Stromal cell of bone marrow (primary cell): ENCODE data around the gene NKPD1.
"Not testable (repeated sequence)": the region's sequence is repeated elsewhere in the genome, so short reads cannot be mapped to it uniquely, and the experiment has no call there.

ENCODE experiments used
- DNase-seq: peaks from one replicate; pipeline ENCODE4 v3.0.0-alpha.2; 2012; ENCODE audit warnings: low read depth

The NKPD1 gene

DNA sequence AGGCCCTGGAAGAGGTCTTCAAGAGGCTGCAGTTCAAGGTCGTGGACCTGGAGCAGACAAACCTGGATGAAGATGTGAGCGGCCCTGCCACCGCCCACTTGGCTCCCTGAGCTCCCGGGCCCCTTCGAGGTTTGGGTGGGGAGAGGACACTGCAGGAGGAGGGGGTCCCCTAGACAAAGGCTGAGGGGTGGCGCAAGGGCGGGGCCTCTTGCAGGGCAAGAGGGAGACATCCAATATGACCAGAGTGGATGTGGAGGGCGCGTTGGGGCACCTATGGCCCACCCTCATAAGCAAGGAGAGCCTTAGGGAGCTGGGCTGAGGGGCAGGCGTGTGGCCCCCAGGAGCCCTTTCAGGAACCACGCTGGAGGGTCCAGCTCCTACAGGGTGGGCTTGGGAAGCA lies 20.2 kb downstream of the NKPD1 start:
- no peak for DNase-seq

GRCh38 chr19:45140144-45140503 lies 20.7 kb downstream of the NKPD1 start:
- no peak for DNase-seq

DNA sequence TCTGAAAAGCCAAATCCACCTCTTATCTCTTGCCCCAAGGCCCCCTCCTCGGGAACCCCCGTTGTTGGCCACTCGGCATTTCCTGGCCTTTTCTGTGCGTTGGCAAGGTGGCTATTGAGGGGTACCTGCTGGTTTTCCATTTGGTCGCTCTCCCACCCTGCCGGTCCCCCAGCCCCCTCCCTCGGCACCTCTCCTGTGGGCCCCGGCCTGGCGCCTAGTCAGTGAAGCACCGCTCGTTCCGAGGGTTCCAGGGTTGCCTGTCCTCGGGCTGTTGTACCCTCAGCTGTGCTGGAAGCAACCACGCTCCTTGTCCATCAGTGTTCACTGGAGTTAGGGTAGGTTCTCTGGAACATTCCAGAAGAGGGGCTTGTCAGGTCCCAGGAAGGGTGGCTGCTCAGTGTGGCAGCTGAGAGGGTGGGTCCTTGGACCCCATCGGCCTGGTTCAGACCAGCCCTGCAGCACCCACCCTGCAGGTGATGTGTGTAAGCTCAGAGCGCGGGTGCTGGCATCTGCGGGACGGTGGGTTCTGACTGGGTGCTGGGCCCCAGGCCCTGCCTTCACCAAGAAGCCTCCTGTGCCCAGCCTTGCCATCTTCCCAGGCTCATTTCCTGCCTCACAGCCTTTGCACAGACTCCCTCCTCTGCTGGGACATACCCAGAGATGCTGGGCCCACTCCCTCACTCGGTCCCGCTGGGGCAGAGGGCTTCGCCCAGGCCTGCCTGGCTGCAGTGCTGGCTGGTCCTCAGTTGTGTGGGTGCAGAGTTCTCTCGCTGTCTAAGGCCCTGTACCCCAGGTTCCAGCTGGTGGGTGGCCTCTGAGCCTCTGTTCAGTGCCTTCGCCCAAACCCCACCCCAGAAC lies 21.3 kb downstream of the NKPD1 start:
- no peak for DNase-seq

DNA sequence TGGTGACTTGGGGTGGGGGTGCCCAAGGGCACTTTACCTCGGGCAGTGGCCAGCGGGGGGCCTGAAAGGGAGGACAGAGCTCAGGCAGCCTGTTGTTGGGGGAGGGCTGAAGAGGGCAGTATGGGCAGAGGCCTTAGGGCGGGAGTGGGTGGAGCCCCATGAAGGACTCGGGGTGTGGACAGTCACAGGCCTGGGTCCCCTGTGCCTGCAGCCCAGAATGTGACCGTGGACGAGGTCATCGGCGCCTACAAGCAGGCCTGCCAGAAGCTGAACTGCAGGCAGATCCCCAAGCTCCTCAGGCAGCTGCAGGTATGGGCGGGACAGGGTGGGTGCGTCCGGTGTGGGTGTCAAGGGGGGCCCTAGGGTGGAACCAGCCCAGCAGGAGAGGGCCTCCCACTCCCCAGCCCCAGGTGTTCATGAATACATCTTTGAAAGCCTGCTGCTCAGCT lies 22.5 kb downstream of the NKPD1 start:
- DNase-seq = no peak

DNA sequence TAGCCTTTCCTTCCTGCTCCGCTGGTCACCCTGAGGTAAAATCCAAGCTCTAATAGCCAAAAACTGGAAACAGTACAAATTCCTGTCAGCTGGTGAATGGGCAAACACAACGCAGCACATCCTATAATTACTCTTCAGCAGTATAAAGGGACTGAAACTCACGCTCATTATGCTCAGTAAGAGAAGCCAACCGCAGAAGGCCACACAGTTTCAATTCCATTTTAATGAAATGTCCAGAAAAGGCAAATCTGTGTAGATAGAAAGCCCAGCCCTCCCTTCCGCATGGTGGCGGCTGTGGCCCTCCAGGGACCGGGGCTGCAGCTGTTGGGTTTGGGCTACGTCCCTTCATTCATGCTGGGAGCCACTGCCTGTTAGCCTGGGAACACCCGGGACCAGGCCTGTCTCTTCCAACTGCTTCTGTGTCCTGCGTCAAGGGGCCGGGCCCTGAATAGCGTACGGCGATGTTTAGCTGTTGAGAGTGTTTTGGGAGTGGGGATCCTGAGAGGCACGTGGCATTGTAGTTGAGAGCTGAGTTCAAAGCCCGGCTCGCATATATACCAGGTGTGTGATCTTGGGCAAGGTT lies 23.5 kb downstream of the NKPD1 start:
- DNase-seq = no peak

- no peak for DNase-seq
Measured at GRCh38 chr19:45136507-45137178, 24.1 kb downstream of the NKPD1 start.

GRCh38 chr19:45135176-45135885 lies 25.5 kb downstream of the NKPD1 start:
- no peak for DNase-seq

- DNase-seq = no peak
Measured at GRCh38 chr19:45133661-45134060, 27.1 kb downstream of the NKPD1 start.

DNA sequence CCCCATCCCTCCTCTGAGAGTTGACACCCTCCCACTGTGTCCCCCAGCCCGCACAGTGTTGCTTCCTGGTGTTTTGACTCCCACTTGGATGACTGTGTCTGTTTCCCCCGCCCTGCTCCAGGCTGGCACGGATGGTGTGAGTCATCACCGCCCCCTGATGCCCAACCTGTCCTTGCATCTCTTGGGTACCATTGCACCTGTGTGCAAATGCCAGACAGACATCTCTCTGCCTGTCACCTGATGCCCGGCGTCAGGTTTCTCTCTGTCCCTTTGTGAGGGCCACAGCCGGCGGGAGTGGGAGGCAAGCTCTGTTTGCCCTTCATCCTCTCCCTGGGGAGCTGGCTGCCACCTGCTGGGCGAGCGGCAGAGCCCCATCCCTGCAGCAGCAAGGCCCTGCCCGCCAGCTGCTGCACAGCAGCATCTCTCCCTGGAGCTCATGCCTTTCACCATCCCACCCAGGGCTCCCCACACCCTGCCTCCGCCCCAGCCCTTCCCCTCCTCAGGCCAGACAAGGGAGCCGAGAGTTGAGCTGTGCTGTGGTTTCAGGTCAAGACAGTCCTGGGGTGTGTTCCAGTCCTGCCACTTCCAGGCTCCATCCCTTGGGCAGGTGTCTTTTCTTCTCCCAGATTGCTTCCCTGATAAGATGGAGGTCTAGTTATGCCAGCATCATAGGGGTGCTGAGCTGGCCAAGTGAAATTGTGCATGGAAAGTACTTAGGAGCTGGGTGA lies 29.7 kb downstream of the NKPD1 start:
- no peak for DNase-seq

DNA sequence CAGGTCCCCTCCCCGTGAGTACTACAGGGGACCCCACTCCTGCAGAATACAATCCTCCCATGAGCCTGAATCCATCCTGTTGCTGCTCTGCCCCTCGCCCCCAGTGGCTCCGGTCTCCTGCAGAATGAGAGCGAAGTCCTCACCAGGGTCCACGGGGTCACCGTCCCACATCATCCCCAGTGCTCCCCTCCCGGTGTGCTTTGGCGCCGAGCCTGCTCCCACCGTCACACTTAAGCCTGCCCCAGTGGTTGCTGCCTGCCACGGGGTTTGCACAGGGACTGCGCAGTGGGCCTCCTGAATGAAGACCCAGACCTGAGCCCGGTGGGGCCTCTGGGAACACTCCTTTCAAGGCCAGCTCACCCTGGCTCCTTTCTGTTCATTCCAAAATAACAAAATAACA lies 30.5 kb downstream of the NKPD1 start:
- no peak for DNase-seq

DNA sequence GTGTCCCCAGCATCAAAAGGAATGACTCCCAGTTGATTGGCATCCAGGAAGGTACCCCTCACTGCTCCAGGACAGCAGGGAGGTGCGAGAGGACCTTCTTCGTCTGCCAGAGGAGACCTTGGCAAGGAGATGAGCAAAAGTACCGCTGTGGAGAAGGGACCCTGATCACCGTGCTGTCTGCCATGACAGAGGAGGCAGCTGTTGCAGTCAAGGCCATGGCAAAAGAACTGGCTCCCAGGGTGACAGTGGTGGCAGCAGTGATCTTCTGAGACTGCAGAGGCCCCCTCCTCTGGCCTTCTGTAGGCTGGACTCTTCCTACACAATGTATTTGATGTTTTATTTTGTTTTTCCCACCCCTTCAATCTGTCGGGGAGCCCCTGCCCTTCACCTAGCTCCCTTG lies 32.0 kb downstream of the NKPD1 start:
- DNase-seq = no peak

DNA sequence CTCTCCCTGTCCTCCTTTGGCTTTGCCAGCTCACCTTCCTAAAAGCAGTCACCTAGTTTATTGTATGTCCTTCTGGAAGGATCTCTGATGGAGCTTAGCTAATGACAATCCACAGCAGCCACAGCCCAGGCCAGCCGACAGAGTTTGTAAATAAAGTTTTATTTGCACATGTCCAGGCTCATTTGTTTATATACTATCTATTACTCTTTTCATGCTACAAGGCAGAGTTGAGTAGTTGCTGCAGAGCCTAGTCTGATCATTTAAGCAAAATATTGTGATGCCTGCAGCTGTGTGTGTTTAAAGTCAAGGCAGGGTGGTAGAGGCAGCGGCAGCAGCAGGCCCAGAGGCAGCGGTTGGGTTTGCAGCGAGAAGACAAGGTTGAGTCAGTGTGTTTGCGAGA lies 32.6 kb downstream of the NKPD1 start:
- DNase-seq = no peak

DNA sequence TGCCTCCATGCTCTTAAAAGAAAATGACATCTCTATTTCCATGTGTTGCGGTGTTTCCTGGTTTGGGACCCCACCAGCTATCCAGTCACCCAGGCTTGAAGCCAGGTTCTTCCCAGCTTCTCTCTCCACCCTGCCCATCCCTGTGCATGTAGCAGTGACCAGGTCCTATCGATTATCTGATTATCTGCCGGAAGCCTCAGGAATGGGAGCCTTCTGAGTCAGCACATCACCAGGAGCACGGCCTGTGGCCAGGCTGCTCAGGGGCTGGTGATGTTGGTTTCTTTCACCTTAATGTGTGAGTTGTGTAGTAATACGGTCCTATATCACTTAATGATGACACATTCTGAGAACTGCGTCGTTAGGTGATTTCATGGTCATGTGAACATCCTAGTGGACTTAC lies 34.1 kb downstream of the NKPD1 start:
- no peak for DNase-seq

DNA sequence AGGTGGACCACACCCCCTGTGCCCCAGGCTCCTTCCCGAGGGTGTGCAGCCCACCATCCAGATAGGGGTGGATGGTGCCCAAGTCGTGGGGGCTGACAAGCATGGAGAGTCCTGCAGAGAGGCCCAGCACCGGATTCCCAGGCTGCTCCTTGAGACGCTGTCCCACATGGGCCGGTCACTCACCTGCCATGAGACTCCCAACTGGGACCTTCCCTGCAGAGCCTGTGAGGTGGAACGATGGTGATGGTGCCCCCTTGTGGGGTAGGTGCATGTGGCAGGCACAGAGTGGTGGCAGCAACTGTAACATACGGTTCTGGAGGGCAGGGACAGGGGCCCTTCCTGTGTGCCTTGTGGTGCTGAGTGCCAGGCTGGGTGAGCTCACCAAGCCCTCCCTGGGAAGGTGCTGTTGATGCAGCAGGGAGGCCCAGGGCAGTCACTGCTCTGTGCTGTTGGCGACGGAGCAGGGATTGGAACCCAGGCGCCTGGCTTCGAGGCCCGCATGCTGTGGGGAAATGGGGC lies 34.7 kb downstream of the NKPD1 start:
- DNase-seq = peak; percentile 15

DNA sequence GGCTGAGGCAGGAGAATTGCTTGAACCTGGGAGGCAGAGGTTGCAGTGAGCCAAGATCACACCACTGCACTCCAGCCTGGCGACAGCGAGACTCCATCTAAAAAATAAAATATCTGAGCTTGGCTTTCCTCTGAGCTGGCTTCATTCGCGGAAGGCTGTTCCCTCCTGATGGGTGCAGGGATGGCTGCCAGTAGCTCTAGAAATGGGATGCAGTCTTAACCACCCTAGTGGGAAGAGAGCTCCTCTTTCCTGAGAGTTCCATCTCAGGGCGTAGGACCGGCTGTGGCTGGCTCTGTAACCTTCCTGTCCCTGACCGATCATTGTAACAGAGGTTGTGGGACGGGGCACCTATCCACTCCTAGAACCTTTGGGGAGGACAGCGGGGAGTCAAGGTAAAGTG lies 35.4 kb downstream of the NKPD1 start:
- no peak for DNase-seq

GRCh38 chr19:45124021-45124420 lies 36.8 kb downstream of the NKPD1 start:
- no peak for DNase-seq

DNA sequence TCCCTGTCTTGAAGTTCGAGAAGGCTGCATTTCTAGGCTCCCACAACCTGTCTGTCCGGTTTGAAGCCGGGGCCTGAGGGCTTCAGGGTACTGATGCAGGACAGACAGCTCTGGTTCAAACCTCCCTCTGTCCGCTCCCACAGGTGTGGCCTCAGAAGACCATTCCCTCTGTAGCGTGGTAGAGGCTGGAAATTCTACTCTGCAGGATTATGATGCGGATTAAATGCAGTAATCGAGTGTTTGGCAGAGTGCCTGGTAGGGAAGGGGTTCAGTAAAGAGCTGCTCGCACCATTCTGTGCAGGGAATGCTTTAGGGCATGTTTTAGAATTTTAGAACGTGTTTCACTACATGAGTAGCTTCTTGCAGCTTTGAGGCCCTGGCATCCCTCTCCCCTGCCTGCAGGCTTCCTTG lies 37.3 kb downstream of the NKPD1 start:
- no peak for DNase-seq

- no peak for DNase-seq
Measured at GRCh38 chr19:45122832-45123231, 38.0 kb downstream of the NKPD1 start.

DNA sequence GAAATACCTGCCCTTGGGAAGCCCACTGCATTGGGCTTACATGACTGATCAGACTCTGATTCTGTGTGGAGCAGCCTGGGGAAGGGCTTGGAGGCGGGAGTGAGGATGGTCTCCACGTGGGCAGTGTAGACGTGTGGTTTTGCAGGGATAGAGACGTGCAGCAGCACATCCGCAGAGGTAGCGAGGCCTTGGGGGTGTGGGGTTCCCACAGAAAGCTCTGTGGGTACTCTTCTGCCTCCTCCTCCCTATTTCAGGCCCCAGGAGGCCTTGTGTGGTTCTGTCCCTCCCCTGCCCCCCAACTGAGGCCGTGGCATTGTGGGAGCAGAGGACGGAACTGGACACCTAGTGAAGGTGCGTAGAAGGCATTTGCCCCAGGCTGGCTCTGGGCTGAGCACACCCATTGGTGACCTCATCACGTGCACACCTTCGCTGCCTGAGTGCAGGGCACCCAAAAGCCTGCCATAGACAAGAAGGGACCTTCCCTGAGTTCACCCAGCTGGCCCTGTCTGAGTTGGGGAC lies 38.9 kb downstream of the NKPD1 start:
- DNase-seq = no peak

DNA sequence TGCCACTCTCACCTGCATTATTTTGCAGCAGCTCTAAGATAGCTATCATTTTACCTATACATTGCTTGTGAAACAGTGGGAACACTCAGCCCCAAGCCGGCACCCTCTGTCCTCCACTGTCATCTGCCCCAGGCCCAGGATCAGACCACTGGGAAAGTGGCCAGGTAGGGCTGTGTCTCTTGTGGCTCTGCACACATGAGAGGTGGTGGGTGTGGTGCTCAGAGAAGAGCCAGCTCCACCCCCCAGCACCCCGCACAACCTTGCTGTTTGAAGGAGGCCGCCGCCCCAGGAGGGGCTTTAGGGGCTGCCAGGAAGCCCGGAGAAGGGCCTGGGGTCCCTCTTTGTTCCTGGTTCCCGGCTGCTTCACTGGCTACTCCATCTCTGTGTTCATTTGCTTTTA lies 41.2 kb downstream of the NKPD1 start:
- DNase-seq = no peak

- not testable (repeated sequence) for DNase-seq
Measured at GRCh38 chr19:45118591-45119355, 42.0 kb downstream of the NKPD1 start.
